GM12878 (cell line): ENCODE data around the gene TCHP. TPM values are rescaled to one million over a fixed set of nuclear protein-coding genes. Genes with fewer than 3 reads are reported as not detected.
"Not testable (repeated sequence)": the region's sequence is repeated elsewhere in the genome, so short reads cannot be mapped to it uniquely, and the experiment has no call there.

Experiments used
- ATAC-seq: fragments of 200-7000 bp; cut with Tn5 transposase; 3 replicates; pipeline ENCODE4 v1.9.1; 2020; ENCODE audit warnings: mild to moderate bottlenecking, moderate library complexity
- BruUV-seq: library from RNA; stranded (reverse); fragments of 400-500 nt; replicated peaks from 2 replicates; lab custom pipeline; 2021; lab: Mats Ljungman, UMichigan
- CTCF ChIA-PET: fragments of 300-600 bp; sonication (Branson Sonifier 250); formaldehyde crosslinking; extraction: SDS; loops from one replicate; lab custom pipeline; 2021; ENCODE audit warnings: inconsistent platforms; lab: Yijun Ruan, JAX
- POLR2A ChIA-PET: fragments of 350-600 bp; formaldehyde crosslinking; extraction: SDS; loops from one replicate; lab custom pipeline; 2021; ENCODE audit warnings: inconsistent platforms; lab: Charles Lee
- RAD21 ChIA-PET: fragments of 300-600 bp; sonication (Branson Sonifier 250); formaldehyde crosslinking; loops from one replicate; lab custom pipeline; 2023; ENCODE audit warnings: antibody characterized with exemption; ENCODE audit not compliant: unreplicated experiment; lab: Charles Lee
- SMC1A ChIA-PET: fragments of 300-600 bp; sonication (Branson Sonifier 250); formaldehyde crosslinking; loops from one replicate; lab custom pipeline; 2023; ENCODE audit not compliant: unreplicated experiment, uncharacterized antibody; lab: Charles Lee
- DNase-seq: peaks from one replicate; pipeline ENCODE4 v3.0.0-alpha.2; 2011; ENCODE audit warnings: low read depth, low spot score
- FAIRE-seq: peaks from 3 replicates; lab custom pipeline; 2011; peaks lifted over from hg19 to GRCh38; lab: Jason Lieb, UNC
- H2AFZ ChIP-seq: 2 replicates; pipeline ENCODE4 v1.6.0; 2011; ENCODE audit warnings: low read depth, low read length, control low read depth; ENCODE audit not compliant: control insufficient read depth
- H3K27ac ChIP-seq: 2 replicates; pipeline ENCODE4 v1.5.1; 2011; ENCODE audit warnings: control low read depth; ENCODE audit not compliant: control insufficient read depth, insufficient read depth
- H3K27me3 ChIP-seq, 2 experiments: replicated peaks in 1 of 2; 2 replicates each; pipeline versions ENCODE4 v1.6.0 to v1.6.1; 2011; ENCODE audit warnings: low read length in 1 of 2; ENCODE audit not compliant: control insufficient read depth in 2 of 2, insufficient read depth in 2 of 2
- H3K36me3 ChIP-seq, 2 experiments: 2 replicates each; pipeline ENCODE4 v1.5.1; 2011; ENCODE audit warnings: low read length in 1 of 2; ENCODE audit not compliant: control insufficient read depth in 2 of 2, insufficient read depth in 2 of 2
- H3K4me1 ChIP-seq: 2 replicates; pipeline ENCODE4 v1.6.1; 2011; ENCODE audit warnings: mild to moderate bottlenecking, low read length, moderate library complexity, mixed read lengths; ENCODE audit not compliant: control insufficient read depth, insufficient read depth
- H3K4me2 ChIP-seq: 2 replicates; pipeline ENCODE4 v1.6.0; 2011; ENCODE audit warnings: control low read depth; ENCODE audit not compliant: control insufficient read depth, insufficient read depth
- H3K4me3 ChIP-seq: fragments of 200-600 bp; sonication (generic); 2 replicates; pipeline ENCODE4 v1.5.1; 2016
- H3K79me2 ChIP-seq: 2 replicates; pipeline ENCODE4 v1.6.0; 2011; ENCODE audit warnings: low read length; ENCODE audit not compliant: control insufficient read depth, insufficient read depth
- H3K9ac ChIP-seq: 2 replicates; pipeline ENCODE4 v1.8.0; 2011; ENCODE audit warnings: low read length, control low read depth, mixed read lengths; ENCODE audit not compliant: control insufficient read depth, insufficient read depth
- H3K9me3 ChIP-seq: replicated peaks from 3 replicates; pipeline ENCODE4 v1.5.1; 2011; ENCODE audit warnings: mild to moderate bottlenecking, low read length; ENCODE audit not compliant: control insufficient read depth, insufficient read depth
- H4K20me1 ChIP-seq: 2 replicates; pipeline ENCODE4 v1.6.0; 2011; ENCODE audit not compliant: control insufficient read depth, insufficient read depth
- NR2C1 ChIP-seq: fragments of 450-650 bp; IDR thresholded peaks from 2 replicates; pipeline ENCODE4 v1.6.1; 2017; ENCODE audit warnings: antibody characterized with exemption, mild to moderate bottlenecking, moderate library complexity
- RB1 ChIP-seq: fragments of 450-650 bp; formaldehyde crosslinking; IDR thresholded peaks from 2 replicates; pipeline ENCODE4 v1.6.1; 2017; ENCODE audit warnings: mild to moderate bottlenecking, borderline replicate concordance
- SPI1 ChIP-seq: IDR thresholded peaks from 2 replicates; pipeline ENCODE4 v1.6.1; 2011; ENCODE audit warnings: low read depth, mild to moderate bottlenecking, low read length, moderate library complexity, borderline replicate concordance; ENCODE audit not compliant: insufficient read depth
- ZZZ3 ChIP-seq: IDR thresholded peaks from 2 replicates; pipeline ENCODE4 v1.6.1; 2011; ENCODE audit warnings: low read depth; ENCODE audit not compliant: control insufficient read depth, insufficient read length
- WGBS: methylation state at CpG from one replicate; pipeline ENCODE4 v1.1.6; 2016; ENCODE audit warnings: low lambda C conversion rate; ENCODE audit not compliant: insufficient replicate concordance, insufficient coverage; ENCODE audit errors: missing lambda C conversion rate; 5-methylcytosine and 5-hydroxymethylcytosine counted together
- in situ Hi-C: fragments of 300-500 bp; cut with MboI; formaldehyde crosslinking; loops from 9 replicates; pipeline ENCODE4 v1.14.3; 2018; ENCODE audit warnings: mixed read lengths
- intact Hi-C: fragments of 100-400 bp; cut with micrococcal nuclease; formaldehyde crosslinking; loops from one replicate; pipeline ENCODE4 v1.14.2; 2022; ENCODE audit not compliant: unreplicated experiment
- polyA plus RNA-seq, 11 experiments: library from polyadenylated mRNA; depleted of rRNA in 4 of 11; unstranded in 6 of 11; stranded (reverse) in 5 of 11; fragments of >200 nt; fragmentation: Nextera tagmentation in 4 of 11; fragmentation: Illumina TruSeq in 1 of 11; extraction: Ambion mirVana in 4 of 11; extraction: Trizol in 1 of 11; gene quantifications; 1 replicate in 1 of 11; 2 replicates in 10 of 11; pipeline versions ENCODE4 v1.2.1 to v1.2.3, GENCODE V29; 2011 to 2016; ENCODE audit warnings: inconsistent platforms in 2 of 11, missing spikeins in 2 of 11, low read depth in 1 of 11
- total RNA-seq, 4 experiments: library from RNA; depleted of rRNA in 3 of 4; stranded (reverse); fragments of >200 nt in 3 of 4; fragmentation: Illumina TruSeq in 1 of 4; extraction: Trizol in 1 of 4; gene quantifications; 2 replicates each; pipeline versions ENCODE4 v1.2.1 to v1.2.3, GENCODE V29; 2013 to 2021

TCHP gene
- total and polyA plus RNA-seq, 10 of the 15 experiments (the other 5 are each of a cell fraction or from before 2014, with no cell fraction given) = 4.8 to 18.6 (median 15.0) TPM

GRCh38 chr12:109928058-109928656 is 28.1 kb downstream of the TCHP start (continued):
- TF ChIP-seq SPI1 = no peak

- H4K20me1 ChIP-seq, H3K9ac ChIP-seq, H3K27ac ChIP-seq, BruUV-seq, H3K4me1 ChIP-seq, H3K79me2 ChIP-seq, FAIRE-seq, in situ Hi-C loops, H3K27me3 ChIP-seq, H2AFZ ChIP-seq, ATAC-seq, SMC1A ChIA-PET, H3K4me2 ChIP-seq, H3K9me3 ChIP-seq, DNase-seq, H3K4me3 ChIP-seq: not testable (repeated sequence)
- ChIA-PET POLR2A (interaction anchor here (0.7 kb wide), 1 partner anchor 65 kb away, joined by 3 read pairs; no protein-coding TSS in a partner anchor), CTCF (interaction anchor here (1.4 to 3.1 kb wide), 3 partner anchors 9 to 76 kb away, joined by 4 to 15 read pairs (median 8); no protein-coding TSS in a partner anchor), RAD21 (interaction anchor here (1.1 to 1.3 kb wide), 2 partner anchors 28 to 76 kb away, joined by 3 to 4 read pairs; no protein-coding TSS in a partner anchor)
- peaks cover 9 to 18% of the 10 kb centered on the region in 2 experiments; a peak in 3 of 4 replicates for H3K36me3 ChIP-seq
- intact Hi-C loops = loop anchor here (5.0 kb wide), 1 partner anchor 77 kb away; no protein-coding TSS in a partner anchor
- WGBS = 91% methylated on average over 14 of the region's 14 CpGs
Measured at GRCh38 chr12:109929326-109929725, 29.3 kb downstream of the TCHP start.

DNA sequence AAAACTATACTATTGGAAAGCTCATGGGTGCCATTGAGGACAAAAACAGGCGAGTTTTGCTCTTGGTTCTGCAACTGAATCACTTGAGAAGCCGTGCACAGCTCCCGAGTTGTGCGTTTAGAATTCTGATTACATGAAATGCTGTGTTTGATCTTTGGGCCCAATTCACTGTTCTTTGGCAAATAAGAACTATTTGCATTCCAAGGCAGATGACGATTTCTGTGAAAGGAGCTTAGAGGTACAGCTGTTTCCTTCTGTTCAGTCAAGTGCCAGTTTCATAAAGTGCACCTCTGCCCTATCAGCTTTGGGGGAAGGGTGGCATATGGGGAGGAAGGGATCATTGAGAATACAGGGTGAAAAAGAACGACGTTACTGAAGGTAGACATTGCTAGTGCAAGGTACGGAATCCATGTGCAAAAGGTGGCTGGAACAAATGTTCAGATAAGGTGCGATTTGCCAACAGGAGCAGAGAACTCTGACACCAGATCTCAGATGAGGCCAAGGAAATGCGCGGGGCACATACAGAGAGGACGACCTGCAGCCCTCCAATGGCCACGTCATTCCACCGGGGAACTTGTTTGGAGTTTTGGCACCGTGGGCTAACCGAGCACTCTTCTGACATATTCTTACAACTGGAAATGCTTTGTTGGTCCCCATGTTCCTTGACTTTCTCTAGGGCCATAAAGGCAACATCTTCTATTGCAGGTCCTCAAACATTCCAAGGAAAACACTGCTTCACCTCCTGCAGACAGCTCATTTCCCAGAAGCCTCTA is 30.1 kb downstream of the TCHP start:
- WGBS = 96% methylated on average over 16 of the region's 16 CpGs
- TF ChIP-seq RB1 (no peak), NR2C1 (no peak), ZZZ3 (no peak)
- intact Hi-C loops (no loop called here), in situ Hi-C loops (no loop called here)
- Histone ChIP-seq H4K20me1 (no peaks in the 10 kb centered on the region), H3K27ac (no peak overlapping the region), H3K27me3 (no peaks in the 10 kb centered on the region), H3K4me2 (no peak overlapping the region), H3K9me3 (no peaks in the 10 kb centered on the region), H2AFZ (no peak overlapping the region), H3K9ac (no peak overlapping the region), H3K4me3 (no peak overlapping the region), H3K79me2 (no peaks in the 10 kb centered on the region), H3K4me1 (no peaks in the 10 kb centered on the region), H3K36me3 (peaks cover 9 to 18% of the 10 kb centered on the region in 2 experiments; a peak in 3 of 4 replicates)
- BruUV-seq = no TSS peak
- POLR2A ChIA-PET = interaction anchor here (0.7 kb wide), 1 partner anchor 64 kb away, joined by 3 read pairs; no protein-coding TSS in a partner anchor
- RAD21 ChIA-PET = no interaction called here
- DNase-seq (no peak), ATAC-seq (no peak), FAIRE-seq (no peak)
- SMC1A ChIA-PET = no interaction called here
- CTCF ChIA-PET = interaction anchor here (0.9 to 3.1 kb wide), 4 partner anchors 9 to 83 kb away, joined by 3 to 15 read pairs (median 4); no protein-coding TSS in a partner anchor
